ENCODE results near the gene TLCD4.

GRCh38 chr1:95093296-95093695 lies 23.9 kb upstream of the TLCD4 start:
- TF ChIP-seq CTCF (IDR thresholded peaks at IDR 0.05) (no peak), JAZF1 (CRISPR knock-in tag; IDR thresholded peaks at IDR 0.05) (no peak), STAT6 (CRISPR knock-in tag; conservative IDR thresholded peaks at IDR 0.05; ENCODE audit: low read depth) (no peak), IRF2 (CRISPR knock-in tag; IDR thresholded peaks at IDR 0.05; ENCODE audit: borderline replicate concordance, low read depth) (no peak), USF2 (CRISPR knock-in tag; IDR thresholded peaks at IDR 0.05) (no peak), SP1 (CRISPR knock-in tag; conservative IDR thresholded peaks at IDR 0.05) (no peak), ZBTB43 (CRISPR knock-in tag; IDR thresholded peaks at IDR 0.05) (no peak), NR3C1 (CRISPR knock-in tag; conservative IDR thresholded peaks at IDR 0.05; ENCODE audit: low read depth) (no peak), USF1 (CRISPR knock-in tag; IDR thresholded peaks at IDR 0.05) (no peak), IRF1 (CRISPR knock-in tag; IDR thresholded peaks at IDR 0.05) (no peak), ATF2 (CRISPR knock-in tag; IDR thresholded peaks at IDR 0.05; ENCODE audit: borderline replicate concordance, low read depth) (no peak), ATF1 (CRISPR knock-in tag; IDR thresholded peaks at IDR 0.05) (no peak), MAX (CRISPR knock-in tag; IDR thresholded peaks at IDR 0.05) (no peak), ZNF281 (CRISPR knock-in tag; IDR thresholded peaks at IDR 0.05) (no peak)
